ENCODE measurements around the gene PAIP2B. TPM values are rescaled to one million over a fixed set of nuclear protein-coding genes. Genes with fewer than 3 reads are reported as not detected.

PAIP2B gene
- total RNA-seq, 1 donor from 2014 or later, result 7.7 TPM

GRCh38 chr2:71207601-71208000, 19.3 kb downstream of the PAIP2B start:
- ATAC-seq (no peak), DNase-seq (no peak)
- no peak overlapping the region for H3K4me3 ChIP-seq
- H3K27ac ChIP-seq, result no peak overlapping the region
- H3K4me1 ChIP-seq, result no peaks in the 10 kb centered on the region
- no peaks in the 10 kb centered on the region for H3K9me3 ChIP-seq
- no peaks in the 10 kb centered on the region for H3K27me3 ChIP-seq (ENCODE audit: low read depth)
- intact Hi-C loops (cut with DNase I), result no loop called here
- TF ChIP-seq CTCF (IDR thresholded peaks at IDR 0.05), result no peak
- H3K36me3 ChIP-seq, result no peaks in the 10 kb centered on the region

GRCh38 chr2:71206271-71206670, 20.6 kb downstream of the PAIP2B start:
- no peak for DNase-seq
- no peak for ATAC-seq
- intact Hi-C loops (cut with DNase I), result no loop called here
- Histone ChIP-seq H3K27ac (no peak overlapping the region), H3K36me3 (no peaks in the 10 kb centered on the region), H3K4me1 (no peaks in the 10 kb centered on the region), H3K9me3 (no peaks in the 10 kb centered on the region), H3K4me3 (no peak overlapping the region), H3K27me3 (ENCODE audit: low read depth) (no peaks in the 10 kb centered on the region)
- no peak for TF ChIP-seq CTCF (IDR thresholded peaks at IDR 0.05)

DNA sequence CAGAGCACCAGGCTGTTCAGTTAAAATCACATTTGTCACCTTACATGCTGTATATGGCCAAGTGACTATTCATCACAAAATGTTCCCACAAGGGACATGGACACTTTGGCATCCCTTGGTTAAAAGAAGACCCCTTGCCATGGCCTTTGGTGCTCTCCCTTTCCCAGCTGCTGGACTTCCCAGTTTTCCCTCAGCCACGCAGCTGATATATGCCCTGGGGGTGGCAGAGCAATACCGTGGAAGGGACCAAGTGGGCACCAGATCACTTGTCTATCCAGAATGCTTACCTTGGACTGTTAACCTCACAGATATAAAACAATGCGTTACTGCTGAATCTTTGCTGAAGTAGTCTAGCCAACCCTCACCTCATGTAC, 35.3 kb downstream of the PAIP2B start:
- DNase-seq (no peak), ATAC-seq (no peak)
- Histone ChIP-seq H3K27me3 (ENCODE audit: low read depth) (no peaks in the 10 kb centered on the region), H3K9me3 (no peaks in the 10 kb centered on the region), H3K4me1 (no peaks in the 10 kb centered on the region), H3K4me3 (no peak overlapping the region), H3K27ac (no peak overlapping the region), H3K36me3 (no peaks in the 10 kb centered on the region)
- intact Hi-C loops (cut with DNase I), result no loop called here
- no peak for TF ChIP-seq CTCF (IDR thresholded peaks at IDR 0.05)

DNA sequence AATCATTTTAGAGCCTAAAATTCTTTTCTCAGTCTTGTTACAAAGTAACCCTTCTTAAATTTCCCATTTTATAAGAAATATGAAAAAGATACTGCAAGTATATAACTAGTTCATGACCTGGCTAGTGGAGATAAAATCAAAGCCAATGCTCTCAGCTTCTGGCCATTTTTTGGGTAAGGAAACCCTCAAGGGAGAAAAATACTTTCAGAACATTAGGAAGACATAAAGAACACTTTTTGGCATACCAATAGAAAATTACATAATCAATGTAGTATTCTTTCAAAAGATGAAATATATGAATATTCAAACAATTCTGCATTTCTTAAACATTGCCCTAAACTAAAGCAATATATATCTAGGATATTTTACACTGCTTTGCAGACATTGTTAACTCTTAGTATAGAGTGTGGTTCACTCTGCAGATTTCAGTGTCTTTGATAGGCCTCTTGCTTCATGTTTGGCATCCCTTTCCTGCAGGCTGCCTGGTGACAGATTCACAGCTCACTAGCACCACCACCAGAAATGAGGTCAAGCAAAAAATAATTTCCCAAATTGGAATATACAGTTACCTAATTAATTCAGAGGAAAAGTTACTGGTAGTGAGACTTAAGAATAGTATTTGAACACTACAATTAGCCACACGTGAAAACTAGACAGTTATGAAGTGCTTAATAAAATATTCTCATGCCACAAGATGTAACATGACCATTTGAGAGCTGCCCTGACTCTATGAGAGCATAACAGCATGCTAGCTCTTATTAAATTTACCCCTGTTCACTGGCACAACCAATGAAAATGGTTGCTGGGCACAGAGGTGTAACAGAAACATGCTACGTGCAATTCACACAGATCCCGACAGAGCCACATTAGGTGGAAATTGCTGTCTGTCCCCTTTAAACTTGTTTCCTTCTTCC, 36.0 kb downstream of the PAIP2B start:
- Histone ChIP-seq H3K9me3 (no peaks in the 10 kb centered on the region), H3K36me3 (no peaks in the 10 kb centered on the region), H3K4me3 (no peak overlapping the region), H3K4me1 (no peaks in the 10 kb centered on the region), H3K27ac (no peak overlapping the region), H3K27me3 (ENCODE audit: low read depth) (no peaks in the 10 kb centered on the region)
- intact Hi-C loops (cut with DNase I), result no loop called here
- peak; percentile 16 for TF ChIP-seq CTCF (IDR thresholded peaks at IDR 0.05)
- no peak for ATAC-seq
- no peak for DNase-seq

- ATAC-seq (no peak), DNase-seq (no peak)
- intact Hi-C loops (cut with DNase I), result no loop called here
- TF ChIP-seq CTCF (IDR thresholded peaks at IDR 0.05), result no peak
- H3K9me3 ChIP-seq, result no peaks in the 10 kb centered on the region
- H3K36me3 ChIP-seq, result no peaks in the 10 kb centered on the region
- H3K4me1 ChIP-seq, result no peaks in the 10 kb centered on the region
- H3K4me3 ChIP-seq, result no peak overlapping the region
- no peak overlapping the region for H3K27ac ChIP-seq
- H3K27me3 ChIP-seq (ENCODE audit: low read depth), result no peaks in the 10 kb centered on the region
Measured at GRCh38 chr2:71187589-71187988, 39.3 kb downstream of the PAIP2B start.
